GM21515 (cell line): ENCODE data around the gene KRTAP17-1.
"Not testable (repeated sequence)": the region's sequence is repeated elsewhere in the genome, so short reads cannot be mapped to it uniquely, and the experiment has no call there.

Experiments used
- ATAC-seq: cut with Tn5 transposase; IDR thresholded peaks from one replicate; pipeline ENCODE4 v1.9.1; 2021; ENCODE audit not compliant: unreplicated experiment

Gene KRTAP17-1

DNA sequence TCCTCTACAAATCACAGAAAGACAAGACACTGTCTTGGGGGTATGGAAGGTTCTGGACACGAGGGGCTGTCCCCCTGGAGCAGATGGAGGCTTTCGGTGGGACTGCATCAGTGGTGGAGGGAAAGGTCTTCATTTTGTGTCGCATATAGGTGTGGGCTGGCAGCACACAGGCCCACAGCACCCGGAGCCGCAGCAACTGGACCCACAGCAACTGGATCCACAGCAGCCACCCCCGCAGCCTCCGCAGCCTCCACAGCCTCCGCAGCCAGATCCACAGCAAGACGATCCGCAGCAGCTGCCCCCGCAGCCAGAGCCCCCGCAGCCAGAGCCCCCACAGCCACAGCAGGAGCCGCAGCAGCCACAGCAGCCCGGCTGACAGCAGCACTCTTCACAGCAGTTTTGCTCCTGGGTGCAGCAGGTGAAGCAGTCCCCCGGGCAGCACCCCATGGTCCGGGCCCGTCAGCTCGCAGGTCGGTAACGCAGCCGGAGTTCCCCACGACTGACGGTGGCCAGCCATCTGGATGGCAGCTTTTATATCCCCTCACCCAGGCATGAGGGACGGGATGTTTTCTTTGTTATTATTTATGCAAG lies at the start of gene KRTAP17-1:
Gene KRTAP17-1 (minus strand): TSS at position 507 of the 591 bp plus-strand sequence. CDS start 60 bp downstream, at position 447.
- ATAC-seq, result no peak

DNA sequence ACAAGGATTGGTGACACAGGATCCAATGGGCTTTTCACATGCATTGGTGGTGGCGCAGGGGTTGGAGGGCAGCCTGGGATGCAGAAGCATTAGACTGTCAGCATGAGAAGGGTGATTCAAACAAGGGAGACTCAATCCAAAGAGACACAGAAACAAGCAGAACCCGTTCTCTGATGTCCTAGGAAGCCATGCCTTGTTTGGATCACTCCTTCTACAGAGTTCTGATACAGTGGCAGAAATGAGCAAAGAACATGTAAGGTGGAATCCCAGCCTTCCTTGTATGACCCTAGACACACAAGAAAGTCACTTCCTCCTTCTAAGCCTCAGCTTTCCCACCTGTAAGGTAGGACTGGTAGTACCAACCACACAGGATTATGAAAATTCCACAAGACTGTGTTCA lies 48.4 kb upstream of the KRTAP17-1 start:
- ATAC-seq, result no peak

- ATAC-seq, result no peak
Observed at GRCh38 chr17:41360296-41360995, 44.9 kb upstream of the KRTAP17-1 start.

DNA sequence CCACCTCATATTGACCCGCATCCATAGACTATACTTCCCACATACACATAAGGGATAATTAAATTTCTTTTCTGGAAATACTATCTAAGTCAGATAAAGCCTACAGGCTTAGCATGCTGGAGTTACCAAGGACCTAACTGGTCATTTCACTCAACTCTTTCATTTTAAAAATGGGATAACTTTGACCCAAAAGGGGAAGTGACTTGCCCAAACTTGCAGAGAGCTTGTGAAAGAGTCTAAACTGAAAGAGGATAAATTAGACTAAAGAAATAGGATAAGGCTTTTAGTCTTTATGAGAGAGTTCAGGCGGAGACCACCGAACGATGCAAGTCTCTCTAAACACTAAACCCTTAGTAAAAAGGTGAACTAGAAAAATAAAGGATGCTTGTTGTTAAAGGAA lies 39.0 kb upstream of the KRTAP17-1 start:
- no peak for ATAC-seq

GRCh38 chr17:41352597-41353366 lies 37.3 kb upstream of the KRTAP17-1 start:
- no peak for ATAC-seq

DNA sequence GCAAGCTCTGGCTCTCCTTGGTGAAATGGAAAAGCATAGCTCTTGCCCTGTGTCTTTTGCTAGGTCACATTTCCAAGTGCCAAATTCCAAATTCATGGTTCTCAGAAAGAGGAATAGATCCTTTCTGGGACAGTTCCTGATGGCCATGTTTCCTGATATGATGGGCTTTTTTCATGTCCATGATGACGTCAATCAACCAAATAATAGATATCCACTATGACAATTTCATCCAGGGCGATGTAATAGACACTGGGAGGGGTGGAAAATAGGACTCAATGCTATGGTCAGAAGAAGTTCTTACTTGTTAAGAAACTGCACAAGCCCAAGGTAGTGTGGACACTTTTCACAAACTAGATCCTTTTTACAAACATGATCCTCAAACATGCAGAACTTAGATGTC lies 35.7 kb upstream of the KRTAP17-1 start:
- ATAC-seq, result no peak

GRCh38 chr17:41350381-41350878 lies 34.9 kb upstream of the KRTAP17-1 start, which contains the start of gene KRT33A:
TSS of gene KRT33A (minus strand) at chr17:41350828. CDS start at chr17:41350767, 61 bp downstream.
- ATAC-seq, result not testable (repeated sequence)

- ATAC-seq, result no peak
Observed at GRCh38 chr17:41347869-41348760, 32.6 kb upstream of the KRTAP17-1 start.

GRCh38 chr17:41346421-41346820 lies 30.9 kb upstream of the KRTAP17-1 start:
- not testable (repeated sequence) for ATAC-seq

- no peak for ATAC-seq
Observed at GRCh38 chr17:41345992-41346391, 30.5 kb upstream of the KRTAP17-1 start.

- no peak for ATAC-seq
Observed at GRCh38 chr17:41343029-41343428, 27.5 kb upstream of the KRTAP17-1 start.

DNA sequence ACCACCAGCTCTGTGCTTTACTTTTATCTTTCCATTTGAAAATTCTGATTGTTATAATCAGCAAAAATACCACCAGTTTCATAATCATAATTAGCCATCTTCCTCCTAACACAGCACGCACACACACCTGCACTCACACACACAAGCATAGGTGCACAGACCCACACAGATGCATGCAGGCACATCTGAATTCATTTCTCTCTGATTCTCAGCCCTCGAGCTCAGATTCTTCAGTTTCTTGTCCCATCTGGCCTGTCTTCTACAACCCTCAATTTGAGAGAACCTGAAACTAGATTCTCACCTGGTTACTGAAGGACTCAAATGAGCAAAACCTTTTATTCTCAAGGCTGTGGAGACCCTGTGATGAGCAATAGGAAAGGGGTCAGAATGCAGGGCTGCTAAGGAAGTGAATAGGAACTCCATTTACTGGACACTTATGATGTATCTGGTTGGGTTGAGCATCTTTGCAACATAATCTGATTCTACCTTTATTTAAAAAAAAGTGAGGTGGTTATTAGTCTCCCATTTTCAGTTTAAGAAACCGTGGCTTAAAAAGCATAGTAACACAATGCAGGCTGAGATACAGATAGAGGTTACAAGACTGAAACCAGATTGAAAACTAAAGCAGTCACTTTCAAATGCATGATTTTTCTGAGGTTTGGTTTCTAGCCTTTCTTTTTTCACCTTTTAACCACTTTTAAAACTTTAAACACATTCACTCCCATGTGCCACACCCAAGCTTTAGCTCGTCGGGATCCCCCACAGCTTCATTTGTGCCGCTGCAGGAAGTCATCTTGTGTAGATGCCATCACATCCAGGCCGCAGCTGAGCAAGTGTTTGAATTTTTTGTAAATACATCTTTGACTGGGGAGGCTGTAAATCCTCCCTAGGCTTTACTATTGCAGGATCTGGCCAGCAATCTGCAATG lies 25.7 kb upstream of the KRTAP17-1 start:
- no peak for ATAC-seq

GRCh38 chr17:41340494-41340893 lies 25.0 kb upstream of the KRTAP17-1 start:
- ATAC-seq, result no peak

GRCh38 chr17:41339571-41340172 lies 24.2 kb upstream of the KRTAP17-1 start:
- no peak for ATAC-seq

DNA sequence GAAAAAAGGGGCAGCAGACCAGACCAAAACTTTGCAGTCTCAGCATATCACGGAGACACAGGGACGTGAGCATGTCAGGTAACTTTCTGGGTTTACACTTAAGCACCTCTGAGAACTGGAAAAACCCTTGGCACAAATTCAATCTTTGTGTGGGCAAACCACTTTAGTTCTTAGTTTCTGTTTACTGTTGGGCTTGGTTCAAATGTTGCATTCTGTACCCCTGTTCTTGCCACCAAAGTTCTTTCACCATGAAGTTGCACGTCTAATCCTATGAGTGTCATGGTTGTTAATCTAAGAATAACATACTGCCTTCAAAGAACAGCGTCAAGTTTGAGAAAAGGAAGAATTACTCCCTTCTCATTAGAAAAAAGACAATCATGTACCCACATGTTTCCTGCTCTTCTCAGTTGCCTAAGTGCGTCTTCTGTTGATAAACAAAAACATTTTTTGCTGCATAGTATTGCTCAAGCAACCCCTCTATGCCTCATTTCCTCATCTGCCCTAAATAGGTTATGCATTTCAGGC lies 23.5 kb upstream of the KRTAP17-1 start:
- no peak for ATAC-seq

- no peak for ATAC-seq
Observed at GRCh38 chr17:41335747-41336146, 20.2 kb upstream of the KRTAP17-1 start.

DNA sequence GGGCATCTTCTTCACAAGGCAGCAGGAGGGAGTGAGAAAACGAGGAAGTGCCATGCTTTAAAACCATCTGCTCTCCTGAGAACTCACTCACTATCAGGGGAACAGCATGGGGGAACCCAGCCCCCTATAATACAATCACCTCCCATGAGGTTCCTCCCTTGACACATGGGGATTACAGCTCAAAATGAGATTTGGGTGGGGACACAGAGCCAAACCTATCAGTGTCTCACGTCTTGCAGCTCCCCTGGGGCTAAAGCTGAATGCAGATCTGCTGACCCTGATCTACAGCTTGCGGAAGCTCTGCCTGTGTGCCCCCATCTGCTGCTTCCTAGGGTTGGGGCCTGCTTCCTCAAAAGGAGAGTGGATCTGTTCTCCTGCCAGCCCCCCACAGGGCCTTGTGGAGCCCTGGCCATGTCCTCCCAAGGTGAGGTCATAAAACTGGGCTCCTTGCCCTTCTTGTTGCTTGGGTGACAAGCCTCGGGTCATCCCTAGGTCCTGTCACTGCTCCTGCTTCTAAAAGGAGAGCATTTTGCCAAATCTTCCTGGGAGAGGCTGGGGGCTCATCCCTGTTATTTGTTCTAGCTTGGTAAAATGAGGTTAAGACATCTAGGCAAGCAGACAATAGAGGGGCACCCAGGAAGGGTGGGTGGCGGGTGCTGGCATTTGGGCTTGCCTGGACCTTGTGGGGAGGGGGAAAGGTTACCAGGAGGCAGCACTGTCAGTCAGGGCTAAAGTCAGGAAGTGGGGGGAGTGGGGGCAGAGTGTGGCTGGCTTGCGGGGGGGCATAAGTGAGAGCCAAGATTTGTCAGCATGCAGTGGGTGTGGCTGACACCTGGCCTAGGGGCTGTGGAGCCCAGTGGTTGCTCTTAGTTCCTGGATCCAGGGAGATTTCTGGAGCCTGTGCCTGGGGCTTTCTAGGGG lies 19.1 kb upstream of the KRTAP17-1 start:
- no peak for ATAC-seq

DNA sequence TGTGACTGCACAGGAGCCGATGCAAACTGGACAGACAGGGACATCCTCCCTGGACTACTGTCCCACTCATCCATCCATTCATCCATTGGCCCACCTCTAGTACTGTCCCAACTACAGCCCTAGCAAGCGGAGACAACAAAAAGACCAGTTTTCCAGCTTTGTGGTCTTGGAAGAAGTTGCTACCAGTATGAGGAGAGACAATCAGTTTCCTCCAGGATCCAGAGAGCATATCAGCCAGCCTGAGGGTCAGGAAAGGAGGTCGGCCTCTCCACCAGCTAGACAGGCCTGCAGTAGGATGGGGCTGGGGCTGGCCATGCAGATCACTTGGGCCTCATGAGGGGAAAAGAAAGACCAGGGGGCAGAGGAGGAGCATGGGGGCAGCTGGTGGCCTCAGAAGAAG lies 18.3 kb upstream of the KRTAP17-1 start:
- ATAC-seq, result no peak
